GM21367 (cell line): ENCODE results near the gene TXLNA.

Source experiments
- ATAC-seq: cut with Tn5 transposase; IDR thresholded peaks from one replicate; pipeline ENCODE4 v1.9.1; 2021; ENCODE audit not compliant: unreplicated experiment

TXLNA gene

GRCh38 chr1:32182060-32182459 is 2.6 kb downstream of the TXLNA start:
- ATAC-seq, result no peak

DNA sequence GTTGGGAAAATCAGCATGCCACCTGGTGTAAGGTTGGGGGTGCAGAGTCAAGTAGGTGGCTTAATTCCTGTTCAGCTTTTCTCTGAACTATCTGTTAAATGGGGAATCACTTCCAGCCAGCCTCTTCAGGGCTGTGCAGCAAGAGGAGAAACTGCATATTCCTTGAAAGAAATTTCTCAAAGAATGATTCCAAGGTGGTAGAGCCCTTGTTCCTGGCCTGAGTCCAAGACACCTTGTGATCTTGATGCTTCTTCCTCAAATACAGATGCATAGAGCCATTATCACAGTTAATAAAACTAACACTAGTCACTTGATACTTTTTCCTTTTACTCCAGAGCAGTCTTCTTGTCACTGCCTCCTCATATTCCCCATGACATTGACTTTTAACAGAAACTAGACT is 5.2 kb downstream of the TXLNA start:
- no peak for ATAC-seq

DNA sequence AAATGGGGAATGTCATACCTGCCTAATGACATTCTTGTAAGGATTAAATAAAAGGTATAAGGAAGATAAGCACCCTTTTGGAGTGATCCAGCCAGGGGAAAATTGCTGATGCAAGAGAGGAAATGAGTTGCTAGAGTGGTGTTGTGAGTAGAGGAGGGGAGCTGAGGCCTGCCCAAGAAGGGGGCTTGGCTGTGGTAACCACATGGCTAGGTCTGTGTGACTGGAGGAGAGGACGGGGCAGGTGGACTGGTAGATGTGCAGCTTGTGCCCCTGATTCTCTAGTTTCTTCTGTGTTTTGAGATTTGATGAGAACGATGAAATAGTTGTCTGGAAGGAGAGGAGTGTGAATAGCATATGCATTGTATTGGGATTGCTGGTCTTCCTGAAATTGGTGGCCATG is 6.6 kb downstream of the TXLNA start:
- ATAC-seq, result no peak

DNA sequence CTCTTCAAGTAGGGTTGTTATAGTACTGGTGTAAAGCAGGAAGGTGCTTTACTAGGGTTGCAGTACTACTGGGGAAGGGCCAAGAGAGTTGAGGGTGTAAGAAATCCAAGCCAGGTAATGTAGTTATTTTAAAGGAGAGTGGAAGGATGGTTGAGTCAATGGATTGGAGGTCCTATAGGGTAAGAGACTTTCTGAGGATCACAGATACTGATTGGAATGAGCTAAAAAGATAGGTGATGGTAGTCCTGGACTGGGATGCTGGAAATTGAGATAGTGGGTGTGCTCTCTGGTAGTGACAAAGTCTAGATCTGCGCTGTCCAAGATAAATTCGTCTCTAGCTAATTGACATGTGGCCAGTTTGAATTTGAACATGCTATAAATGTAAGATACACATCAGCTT is 7.0 kb downstream of the TXLNA start:
- ATAC-seq, result no peak

DNA sequence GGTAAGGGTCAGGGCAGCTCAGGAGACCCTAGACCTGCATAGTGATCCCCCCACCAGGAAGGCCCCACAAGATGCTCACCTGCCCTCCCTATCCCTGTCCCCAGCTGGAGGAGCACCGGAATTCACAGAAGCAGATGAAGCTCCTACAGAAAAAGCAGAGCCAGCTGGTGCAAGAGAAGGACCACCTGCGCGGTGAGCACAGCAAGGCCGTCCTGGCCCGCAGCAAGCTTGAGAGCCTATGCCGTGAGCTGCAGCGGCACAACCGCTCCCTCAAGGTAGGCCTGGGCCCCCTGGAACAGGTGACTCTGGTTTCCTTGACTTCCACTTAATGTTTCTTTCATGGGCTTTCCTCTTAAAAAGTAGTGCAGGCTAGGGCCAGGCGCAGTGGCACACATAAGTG is 8.4 kb downstream of the TXLNA start:
- no peak for ATAC-seq

DNA sequence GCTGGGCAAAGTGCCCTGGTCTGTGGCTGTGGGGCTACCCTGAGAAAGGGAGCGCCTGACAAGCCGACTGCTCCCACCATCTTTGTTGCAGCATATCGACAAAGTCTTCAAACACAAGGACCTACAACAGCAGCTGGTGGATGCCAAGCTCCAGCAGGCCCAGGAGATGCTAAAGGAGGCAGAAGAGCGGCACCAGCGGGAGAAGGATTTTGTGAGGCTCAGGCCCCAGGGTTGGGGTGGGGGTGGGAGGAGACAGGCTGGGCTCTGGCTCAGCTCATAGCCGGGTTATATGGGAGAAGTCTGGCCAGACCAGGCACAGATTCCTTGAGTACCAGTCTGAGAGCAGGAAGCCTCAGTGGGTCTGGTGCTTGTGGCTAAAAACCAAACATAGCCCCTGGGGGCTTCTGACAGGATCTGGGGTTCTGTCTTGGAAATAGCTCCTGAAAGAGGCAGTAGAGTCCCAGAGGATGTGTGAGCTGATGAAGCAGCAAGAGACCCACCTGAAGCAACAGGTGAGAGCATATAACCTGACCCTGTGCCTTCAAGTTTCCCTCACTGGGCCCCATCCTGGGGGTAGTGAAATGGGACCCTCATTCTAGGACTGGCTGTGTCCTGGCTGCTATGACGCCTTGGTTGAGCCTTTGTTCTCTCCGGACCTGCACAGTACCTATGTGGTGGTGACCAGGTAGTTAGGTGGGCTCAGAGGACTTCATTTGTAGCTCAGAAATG is 12.9 kb downstream of the TXLNA start:
- ATAC-seq, result no peak

DNA sequence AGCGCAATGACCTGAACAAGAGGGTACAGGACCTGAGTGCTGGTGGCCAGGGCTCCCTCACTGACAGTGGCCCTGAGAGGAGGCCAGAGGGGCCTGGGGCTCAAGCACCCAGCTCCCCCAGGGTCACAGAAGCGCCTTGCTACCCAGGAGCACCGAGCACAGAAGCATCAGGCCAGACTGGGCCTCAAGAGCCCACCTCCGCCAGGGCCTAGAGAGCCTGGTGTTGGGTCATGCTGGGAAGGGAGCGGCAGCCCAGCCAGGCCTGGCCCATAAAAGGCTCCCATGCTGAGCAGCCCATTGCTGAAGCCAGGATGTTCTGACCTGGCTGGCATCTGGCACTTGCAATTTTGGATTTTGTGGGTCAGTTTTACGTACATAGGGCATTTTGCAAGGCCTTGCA is 15.5 kb downstream of the TXLNA start:
- ATAC-seq, result no peak

DNA sequence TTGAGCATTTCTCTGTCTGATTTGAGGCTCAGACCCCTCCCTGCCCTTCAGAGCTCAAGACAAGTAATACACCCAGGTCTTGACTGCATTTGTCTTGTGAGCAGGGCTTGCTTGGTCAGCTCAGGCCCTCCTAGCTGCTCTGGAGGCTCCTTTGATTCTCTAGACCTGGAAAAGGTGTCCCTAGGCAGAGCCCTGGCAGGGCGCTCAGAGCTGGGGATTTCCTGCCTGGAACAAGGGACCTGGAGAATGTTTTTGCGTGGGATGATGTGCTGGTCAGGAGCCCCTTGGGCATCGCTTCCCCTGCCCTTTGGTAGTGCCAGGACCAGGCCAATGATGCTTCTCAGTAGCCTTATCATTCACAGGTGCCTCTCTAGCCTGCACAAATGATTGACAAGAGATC is 16.1 kb downstream of the TXLNA start:
- ATAC-seq, result no peak

- no peak for ATAC-seq
Measured at GRCh38 chr1:32195972-32196823, 16.7 kb downstream of the TXLNA start.

DNA sequence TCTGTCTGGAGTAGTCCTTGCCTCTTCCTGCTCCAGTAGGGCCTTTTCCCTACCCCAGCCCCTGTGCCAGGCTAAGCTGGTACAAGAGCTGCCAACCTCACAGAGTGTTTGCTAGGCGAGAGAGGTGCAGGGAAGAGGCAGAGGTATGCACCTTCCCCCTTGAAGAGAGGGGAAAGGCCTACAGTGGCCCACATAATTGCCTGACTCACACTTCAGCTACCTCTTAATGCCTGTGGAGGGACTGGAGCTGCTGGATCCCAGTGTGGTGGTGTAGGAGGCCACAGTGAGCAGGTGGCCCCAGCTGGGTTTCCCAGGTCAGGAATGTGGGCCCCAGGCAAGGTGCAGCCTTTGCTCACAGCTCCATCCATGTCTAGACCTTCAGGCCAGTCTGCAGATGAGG is 17.6 kb downstream of the TXLNA start:
- no peak for ATAC-seq

DNA sequence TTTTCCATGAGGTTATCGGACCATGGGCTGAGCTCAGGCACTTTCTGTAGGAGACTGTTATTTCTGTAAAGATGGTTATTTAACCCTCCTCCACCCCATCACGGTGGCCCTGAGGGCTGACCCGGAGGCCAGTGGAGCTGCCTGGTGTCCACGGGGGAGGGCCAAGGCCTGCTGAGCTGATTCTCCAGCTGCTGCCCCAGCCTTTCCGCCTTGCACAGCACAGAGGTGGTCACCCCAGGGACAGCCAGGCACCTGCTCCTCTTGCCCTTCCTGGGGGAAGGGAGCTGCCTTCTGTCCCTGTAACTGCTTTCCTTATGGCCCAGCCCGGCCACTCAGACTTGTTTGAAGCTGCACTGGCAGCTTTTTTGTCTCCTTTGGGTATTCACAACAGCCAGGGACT is 18.4 kb downstream of the TXLNA start:
- ATAC-seq, result no peak

DNA sequence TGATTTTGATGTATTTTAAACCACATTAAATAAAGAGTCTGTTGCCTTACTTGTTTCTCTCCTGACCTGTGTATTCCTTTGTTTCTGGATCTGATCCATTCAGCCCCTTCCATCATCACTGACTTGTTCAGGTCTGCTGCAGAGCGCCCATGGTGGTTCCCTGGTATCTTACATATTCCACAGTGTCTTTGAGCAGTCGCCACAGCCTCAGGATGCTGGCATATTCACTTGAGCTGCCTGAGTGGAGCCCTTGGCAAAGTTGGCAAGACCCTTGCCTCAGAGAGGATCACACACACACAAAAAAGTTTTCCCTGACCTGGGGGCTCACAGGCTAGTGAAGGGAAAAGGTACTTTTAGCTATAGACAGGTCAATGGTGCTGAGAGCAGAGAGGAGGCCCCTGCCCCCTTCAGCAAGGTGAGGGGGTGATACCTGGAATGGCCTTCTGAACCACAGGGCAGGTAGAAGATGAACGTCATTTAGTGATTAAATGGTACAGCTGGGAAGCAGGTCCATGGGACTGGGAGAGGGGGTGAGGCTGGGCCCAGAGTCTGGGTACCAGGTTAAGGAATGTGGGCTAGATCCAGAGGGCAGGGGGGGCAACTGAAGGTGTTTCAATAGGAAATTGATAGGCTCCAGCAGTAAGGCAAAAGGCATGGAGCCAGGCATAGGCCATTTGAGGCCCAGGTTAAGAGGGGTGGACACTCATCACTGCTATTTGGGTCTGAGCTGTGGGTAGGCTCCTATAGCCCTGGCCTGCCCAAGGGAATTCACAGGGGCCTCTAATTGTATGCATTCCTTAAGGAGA is 19.0 kb downstream of the TXLNA start:
- no peak for ATAC-seq

- ATAC-seq, result no peak
Measured at GRCh38 chr1:32199043-32199716, 19.7 kb downstream of the TXLNA start.

GRCh38 chr1:32199717-32200072 is 20.2 kb downstream of the TXLNA start:
- ATAC-seq, result no peak

DNA sequence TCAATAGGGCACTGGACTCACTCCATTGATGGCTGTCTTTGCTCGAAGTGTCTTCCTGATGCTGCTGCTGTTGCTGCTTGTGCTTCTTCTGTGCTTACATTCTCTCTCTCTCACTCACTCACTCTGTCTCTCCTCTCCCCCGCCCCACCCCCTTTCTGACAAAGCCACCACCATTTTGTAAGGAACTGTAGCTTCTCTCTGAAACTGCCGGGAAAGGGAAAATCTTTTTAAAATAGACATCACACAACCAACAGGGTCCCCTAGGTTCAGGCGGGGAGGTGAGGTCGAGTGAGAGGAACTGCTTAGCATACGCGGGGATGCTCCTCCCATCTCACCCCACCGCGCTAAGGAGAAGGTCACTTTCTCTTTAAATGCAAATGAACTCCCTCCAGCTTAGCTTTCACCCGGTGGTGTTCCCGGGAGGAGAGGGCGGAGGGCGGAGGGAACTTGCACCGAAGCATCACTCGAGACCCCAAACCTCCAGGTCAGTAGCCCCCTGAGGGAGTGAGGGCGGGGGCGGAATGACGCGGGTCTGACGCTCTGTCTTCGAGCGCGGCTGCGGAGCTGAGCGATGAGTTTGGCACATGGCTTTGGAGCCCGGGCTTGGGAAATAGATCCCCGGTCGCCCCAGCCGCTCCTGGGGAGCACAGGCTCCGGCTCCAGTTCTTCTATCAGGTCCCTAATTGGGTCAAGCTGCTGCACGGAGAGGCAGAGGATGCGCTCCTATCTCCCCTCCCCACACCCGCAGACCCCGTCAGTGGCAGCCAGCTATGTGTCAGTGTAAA is 20.9 kb downstream of the TXLNA start, which contains the start of gene CCDC28B:
TSS of gene CCDC28B (plus strand) at position 370 of the 785 bp plus-strand sequence. CDS start 1,341 bp downstream, outside the sequence.
- no peak for ATAC-seq

DNA sequence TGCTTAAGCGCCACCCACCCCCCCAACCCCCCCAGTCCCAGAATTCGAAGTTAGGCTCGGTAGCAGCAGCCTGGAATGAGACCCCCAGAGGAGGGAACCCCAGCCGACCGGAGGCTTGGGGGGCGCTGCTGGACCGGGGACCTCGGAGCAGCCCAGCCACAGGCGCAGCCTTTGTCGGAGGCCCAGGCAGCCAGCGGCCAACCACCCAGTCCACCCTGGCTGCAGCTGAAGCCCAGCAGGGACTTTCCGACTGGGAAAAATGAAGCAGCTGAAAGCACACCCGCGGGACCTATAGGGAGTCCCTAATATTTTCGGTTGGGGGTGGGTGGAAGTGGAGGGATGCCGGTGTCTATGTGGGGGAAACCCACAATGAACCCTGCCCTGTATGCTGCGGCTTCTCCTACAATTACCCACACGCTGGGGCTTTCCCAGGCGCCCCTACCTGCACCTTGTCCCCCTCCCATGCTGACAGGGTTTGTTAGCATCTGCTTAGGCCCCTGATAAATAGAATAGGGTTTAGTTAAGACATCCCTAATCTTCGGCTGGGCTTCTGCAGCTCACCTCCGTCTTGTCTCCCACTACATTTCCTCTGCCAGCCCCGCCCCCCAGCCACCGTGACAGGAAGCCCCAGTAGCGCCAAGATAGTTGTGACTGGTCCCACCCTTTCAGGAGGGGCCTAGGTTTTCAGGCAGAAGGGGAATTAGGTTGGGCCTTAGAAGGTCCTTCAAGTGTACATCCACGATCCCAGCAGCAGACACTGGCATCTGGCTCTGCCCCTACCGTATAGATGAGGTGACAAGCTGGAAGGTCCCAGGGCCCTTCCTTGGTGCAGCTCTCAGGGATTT is 21.8 kb downstream of the TXLNA start:
- ATAC-seq, result no peak

DNA sequence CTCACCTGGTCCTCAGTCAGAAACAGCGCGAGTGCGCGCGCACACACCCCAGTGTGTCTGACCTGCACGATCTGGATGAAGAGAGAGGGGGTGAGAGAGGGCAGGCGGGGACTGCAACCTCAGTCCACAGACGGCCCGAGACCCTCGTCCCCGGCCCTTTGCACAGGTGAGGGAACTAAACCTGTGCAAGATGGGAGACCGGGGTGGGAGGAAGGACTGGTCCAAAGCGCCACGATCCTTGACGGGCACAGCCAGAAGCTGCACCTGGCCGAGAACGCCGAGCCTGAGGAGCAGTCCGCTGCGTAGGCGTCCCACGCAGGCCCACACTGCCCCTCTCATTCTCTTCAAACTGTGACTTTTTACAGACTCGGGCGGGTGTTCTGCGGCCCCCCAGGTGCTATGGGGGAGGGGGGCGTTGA is 25.5 kb downstream of the TXLNA start:
- ATAC-seq, result no peak

- peak; percentile 39 for ATAC-seq
Measured at GRCh38 chr1:32205401-32206370, 26.2 kb downstream of the TXLNA start, which contains the start of gene IQCC. IQCC (plus strand) TSS chr1:32205671; CDS start chr1:32205682, 11 bp downstream.
